ENCODE measurements around the gene SCO2. TPM values are rescaled to one million over a fixed set of nuclear protein-coding genes. Genes with fewer than 3 reads are reported as not detected.

SCO2 gene
- total RNA-seq, 1 donor from 2014 or later, result 1.8 TPM

DNA sequence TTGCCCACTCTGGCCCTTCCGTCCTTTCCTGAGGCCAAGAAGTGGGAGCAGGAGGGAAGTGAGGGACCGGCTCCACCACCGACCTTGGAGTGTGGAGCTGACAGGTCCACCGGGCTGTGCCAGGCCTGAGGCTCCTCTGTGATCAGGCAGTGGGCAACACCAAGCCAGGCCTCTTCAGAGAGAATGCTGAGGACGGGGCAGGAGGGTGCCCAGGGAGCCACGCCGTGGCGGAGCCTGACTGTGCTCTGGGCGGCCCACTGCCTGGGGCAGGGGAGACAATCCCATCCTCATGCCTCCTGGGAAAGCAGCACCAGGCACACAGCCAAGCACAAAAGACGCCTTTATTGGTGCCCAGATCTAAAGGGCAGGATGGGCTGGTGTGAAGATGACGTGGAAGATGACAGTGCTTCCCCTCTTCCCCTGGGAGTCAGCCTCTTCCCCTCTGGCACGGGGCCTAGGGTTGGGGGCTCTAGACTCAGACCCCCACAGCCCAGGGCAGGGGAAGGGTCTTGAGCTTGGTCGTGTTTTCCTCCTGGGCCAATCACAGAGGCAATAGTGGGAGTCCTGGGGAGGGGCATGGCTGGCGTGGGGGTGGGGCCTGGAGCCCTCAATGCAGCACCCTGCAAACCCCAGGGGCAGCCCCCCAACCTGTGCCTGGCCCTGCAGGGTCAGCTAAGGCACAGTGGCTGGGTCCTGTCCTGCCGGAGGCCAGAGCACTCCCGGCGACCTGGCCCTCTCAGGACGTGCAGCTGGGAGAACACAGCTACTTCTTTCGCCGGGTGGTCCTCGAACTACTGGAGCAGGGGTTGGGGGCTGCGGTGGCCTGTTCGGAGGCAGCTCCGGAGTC lies 22.5 kb downstream of the SCO2 start:
- DNase-seq (ENCODE audit: low read depth, low spot score), result no peak

DNA sequence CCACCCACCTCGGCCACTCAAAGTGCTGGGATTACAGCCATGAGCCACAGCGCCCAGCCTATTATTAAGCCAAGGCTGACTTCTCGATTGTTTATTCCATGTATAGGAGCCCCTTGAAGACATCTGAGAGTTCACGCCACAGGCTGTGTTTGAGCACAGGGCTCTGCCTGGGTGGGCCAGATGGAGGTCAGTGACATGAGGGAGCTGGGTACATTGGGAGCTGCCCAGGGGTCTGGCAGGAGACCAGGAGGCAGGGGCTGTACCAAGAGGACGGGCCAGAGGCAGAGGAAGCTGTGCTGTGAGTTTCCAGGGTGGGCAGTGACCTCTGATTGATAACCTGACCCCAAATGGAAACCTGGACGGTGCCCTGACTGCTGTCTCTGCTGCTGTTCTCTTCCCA lies 23.3 kb downstream of the SCO2 start:
- no peak for DNase-seq (ENCODE audit: low read depth, low spot score)

DNA sequence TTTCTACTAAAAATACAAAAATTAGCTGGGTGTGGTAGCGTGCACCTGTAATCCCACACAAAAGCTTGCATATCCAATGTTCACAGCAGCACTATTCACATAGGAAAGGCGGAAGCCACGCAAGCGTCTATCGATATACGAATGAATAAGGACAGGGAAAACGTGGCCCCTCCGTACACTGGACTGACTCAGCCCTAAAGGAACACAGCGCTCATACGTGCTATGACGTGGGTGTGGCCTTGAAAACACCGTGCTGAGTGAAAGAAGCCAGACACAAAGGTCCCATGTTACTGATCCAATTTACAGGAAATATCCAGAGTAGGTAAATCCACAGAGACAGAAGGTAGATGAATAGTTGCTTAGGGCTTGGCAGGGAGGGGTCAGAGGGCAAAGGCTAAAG lies 24.9 kb downstream of the SCO2 start:
- DNase-seq (ENCODE audit: low read depth, low spot score), result no peak

DNA sequence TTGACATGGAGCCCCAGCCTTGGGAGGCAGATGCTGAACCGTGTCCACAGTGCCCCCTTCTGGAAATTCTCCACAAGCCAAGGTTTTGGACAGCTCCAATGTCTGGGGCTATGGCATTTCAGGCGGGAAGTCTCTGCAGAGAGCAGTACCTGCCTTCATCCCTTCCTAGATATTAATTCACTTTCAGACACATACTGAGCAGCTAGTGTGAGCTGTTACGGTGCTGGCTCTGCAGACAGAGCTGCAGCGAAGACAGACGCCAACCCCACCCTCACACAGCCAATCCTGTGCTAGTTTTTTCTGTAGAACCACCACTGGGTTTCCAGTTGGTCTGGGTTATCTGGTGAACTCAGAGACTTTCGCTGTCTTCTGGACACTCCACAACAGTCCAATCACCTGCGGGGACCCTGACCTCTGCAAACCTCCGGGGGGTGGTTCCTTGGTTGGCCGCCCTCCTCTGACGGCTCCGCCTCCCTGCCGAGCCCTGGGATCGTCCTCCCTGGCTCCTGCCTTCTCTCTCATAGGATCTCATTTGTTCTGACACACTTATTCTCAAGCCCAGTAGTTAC lies 27.0 kb downstream of the SCO2 start:
- DNase-seq (ENCODE audit: low read depth, low spot score), result no peak

DNA sequence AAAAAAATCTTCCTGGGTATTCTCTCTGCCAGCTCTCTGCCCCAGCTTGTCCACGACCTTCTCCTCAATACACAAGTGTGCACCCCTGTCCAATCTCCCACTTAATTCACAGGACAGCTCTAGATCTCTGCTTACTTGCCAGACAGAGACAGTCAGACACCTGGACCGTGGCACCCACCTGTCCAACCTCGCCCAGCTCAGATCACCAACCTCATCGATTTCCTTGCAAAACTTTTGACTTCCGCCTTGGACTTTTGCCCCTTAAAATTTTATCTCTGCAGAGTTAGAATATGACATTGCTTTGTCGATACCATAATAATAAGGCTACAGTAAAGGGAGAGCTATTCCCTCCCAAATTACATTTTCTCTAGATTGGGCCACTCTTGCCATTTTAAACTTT lies 28.3 kb downstream of the SCO2 start:
- no peak for DNase-seq (ENCODE audit: low read depth, low spot score)

DNA sequence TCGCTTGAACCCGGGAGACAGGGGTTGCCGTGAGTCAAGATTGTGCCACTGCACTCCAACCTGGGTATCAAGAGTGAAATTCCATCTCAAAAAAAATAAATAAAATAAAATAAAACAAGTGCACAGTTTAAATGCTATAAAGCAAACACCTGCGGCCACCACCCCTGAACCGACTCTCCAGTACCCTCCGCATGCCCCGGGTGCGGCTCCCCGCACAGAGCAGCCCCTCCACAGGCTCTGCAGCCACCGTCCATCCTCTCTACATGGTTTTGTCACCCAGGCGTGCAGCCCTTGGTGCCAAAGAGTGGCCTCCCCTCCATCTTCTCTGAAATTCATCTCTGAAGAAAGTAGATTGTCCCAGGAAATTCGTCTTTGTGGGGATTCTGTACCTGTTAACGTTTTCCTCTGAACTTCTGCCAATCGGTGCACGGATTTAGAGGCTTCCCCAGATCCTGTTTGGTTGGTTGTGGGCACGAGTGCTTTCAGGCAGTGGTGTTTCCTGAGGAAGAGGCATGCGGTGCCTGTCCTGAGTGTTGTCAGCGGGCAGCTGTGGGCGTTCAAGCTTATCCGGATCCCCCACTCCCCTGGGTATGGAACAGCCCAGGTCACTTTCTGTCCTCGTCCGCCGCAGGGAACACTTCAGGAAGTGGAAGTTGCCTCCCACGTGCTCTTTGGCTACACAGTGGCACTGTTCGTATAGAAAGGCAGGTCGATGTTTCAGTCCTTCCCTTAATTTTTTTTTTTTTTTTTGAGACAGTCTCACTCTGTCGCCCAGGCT lies 34.7 kb downstream of the SCO2 start:
- no peak for DNase-seq (ENCODE audit: low read depth, low spot score)

DNA sequence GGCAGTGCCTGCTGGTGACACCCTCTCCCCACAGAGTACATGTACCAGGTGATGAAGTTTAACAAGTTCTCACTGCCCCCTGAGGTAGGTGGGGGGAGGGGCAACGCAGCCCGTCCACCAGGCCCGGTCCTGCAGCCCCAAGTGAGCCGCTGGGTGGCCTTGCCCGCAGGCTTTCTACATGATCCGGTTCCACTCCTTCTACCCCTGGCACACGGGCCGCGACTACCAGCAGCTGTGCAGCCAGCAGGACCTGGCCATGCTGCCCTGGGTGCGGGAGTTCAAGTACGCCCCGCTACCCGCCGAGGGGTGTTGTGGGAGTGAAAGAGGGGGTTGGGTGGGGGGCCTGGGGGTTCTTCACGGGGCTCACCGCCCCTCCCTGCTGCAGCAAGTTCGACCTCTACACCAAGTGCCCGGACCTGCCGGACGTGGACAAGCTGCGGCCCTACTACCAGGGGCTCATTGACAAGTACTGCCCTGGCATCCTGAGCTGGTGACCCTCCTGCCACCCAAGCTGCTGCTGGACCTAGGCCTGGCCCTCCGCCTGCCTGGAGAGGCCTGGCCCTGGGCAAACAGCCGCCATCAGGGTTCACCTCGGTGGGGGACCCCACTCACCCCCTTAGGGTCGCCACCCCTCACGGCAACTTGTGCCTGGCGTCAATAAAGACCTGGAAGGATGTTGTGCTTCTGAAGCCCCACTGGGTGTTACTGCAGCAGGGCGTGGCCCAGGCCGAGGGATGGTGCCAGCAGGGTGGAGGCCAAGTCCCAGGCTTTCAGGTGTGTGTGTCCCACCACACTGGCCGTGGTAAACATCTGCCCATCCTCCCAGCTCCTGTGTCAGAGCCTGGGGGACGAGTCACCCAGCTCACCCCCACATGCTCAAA lies 35.8 kb downstream of the SCO2 start:
- no peak for DNase-seq (ENCODE audit: low read depth, low spot score)

DNA sequence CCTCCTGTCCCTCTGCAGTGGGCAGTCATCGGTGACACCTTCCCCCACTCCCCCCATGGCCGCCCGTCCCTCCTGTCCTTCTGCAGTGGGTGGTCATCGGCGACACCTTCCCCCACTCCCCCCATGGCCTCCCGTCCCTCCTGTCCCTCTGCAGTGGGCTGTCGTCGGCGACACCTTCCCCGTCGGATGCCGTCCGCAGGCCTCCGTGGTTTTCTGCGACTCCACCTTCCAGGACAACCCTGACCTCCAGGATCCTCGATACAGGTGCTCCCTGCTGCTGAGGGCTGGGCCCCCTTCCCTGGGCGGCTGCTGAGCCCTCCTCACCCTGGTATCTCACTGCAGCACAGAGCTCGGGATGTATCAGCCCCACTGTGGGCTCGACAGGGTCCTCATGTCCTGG lies 36.5 kb downstream of the SCO2 start:
- no peak for DNase-seq (ENCODE audit: low read depth, low spot score)

DNA sequence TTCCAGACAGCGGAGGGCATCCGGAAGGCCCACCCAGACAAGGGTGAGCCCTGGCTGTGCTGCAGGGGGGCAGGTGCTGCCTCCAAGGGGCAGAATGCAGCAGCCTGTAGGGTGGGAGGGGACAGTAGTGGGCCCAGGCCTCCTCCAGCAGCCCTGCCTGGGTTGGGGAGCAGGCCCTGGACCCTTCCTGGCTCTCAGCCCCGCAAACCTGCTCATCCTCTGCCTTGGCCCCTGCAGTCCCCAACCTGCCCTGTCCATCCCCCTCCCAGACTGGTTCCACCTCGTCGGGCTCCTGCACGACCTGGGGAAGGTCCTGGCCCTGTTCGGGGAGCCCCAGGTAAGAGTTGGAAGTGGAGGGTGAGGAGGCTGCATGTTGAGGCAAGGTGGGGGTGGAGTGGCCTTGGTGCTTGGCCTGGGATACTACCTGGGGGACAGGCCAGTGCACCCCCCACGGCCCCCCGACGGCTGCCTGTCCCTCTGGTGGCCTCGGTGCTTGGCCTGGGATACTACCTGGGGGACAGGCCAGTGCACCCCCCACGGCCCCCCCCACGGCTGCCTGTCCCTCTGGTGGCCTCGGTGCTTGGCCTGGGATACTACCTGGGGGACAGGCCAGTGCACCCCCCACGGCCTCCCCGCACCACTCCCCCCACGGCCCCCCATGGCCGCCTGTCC lies 37.3 kb downstream of the SCO2 start:
- no peak for DNase-seq (ENCODE audit: low read depth, low spot score)

DNA sequence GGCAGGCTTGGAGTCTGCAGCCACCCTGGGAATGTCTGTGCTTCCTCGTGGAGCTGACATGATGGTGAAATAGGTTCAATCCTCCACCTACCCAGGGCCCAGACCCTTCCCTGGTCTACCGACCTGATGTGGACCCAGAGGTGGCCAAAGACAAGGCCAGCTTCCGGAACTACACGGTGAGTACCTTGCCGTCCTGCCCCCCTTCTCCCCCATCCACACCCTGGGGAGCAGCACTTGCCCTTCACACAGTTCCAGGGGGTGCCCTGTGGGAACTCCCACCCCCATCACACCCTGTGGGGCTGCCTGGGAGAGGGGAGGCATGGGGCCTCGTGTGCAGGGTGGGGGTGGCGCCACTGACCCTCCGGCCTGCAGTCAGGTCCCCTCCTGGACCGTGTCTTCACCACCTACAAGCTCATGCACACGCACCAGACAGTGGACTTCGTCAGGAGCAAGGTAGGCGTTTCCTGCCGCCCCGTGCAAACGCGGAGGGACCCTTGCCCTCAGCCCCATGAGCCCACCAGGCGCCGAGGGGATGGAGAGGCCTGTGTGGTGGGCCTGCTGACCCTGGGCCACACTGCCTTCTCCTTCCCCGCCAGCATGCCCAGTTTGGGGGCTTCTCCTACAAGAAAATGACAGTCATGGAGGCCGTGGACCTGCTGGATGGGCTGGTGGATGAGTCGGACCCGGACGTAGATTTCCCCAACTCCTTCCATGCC lies 38.0 kb downstream of the SCO2 start:
- DNase-seq (ENCODE audit: low read depth, low spot score), result no peak

DNA sequence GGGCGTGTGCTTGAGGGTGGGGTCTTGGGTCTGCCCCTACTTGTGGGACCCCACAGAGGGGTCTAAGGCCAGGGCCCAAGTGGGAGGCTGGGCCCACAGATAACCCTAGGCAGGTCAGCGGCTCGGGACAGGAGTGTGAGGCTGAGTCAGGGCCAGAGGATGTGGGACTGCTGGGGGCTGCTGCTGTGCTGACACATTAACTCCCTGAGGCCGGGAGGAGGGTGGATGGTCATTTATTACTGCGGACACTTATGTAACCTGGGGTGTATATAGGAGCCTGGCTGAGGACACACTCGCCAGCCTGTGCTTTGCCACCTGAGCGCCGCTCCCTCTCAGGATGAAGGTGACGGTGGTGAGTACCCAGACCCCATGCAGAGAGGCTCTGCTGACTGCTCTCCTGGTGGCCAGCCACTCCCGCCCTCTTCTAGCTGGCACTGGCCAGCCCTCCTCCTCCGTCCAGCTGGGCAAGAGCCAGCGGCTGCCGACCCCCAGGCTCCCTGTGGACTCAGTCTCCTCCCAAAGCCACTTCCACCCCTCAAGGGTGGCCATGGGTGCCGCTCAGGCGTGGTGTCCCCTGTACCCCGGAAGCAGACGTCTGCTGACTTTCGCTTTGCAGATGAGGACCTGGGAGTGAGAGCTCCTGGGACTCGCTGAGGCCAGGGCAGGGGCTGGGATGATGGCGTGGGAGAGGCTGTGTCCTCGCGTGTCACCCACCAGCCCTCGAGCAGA lies 38.7 kb downstream of the SCO2 start, which contains the start of gene MIOX:
MIOX (plus strand) TSS at position 299 of the 729 bp plus-strand sequence; CDS start at position 338, 39 bp downstream.
- DNase-seq (ENCODE audit: low read depth, low spot score), result no peak

DNA sequence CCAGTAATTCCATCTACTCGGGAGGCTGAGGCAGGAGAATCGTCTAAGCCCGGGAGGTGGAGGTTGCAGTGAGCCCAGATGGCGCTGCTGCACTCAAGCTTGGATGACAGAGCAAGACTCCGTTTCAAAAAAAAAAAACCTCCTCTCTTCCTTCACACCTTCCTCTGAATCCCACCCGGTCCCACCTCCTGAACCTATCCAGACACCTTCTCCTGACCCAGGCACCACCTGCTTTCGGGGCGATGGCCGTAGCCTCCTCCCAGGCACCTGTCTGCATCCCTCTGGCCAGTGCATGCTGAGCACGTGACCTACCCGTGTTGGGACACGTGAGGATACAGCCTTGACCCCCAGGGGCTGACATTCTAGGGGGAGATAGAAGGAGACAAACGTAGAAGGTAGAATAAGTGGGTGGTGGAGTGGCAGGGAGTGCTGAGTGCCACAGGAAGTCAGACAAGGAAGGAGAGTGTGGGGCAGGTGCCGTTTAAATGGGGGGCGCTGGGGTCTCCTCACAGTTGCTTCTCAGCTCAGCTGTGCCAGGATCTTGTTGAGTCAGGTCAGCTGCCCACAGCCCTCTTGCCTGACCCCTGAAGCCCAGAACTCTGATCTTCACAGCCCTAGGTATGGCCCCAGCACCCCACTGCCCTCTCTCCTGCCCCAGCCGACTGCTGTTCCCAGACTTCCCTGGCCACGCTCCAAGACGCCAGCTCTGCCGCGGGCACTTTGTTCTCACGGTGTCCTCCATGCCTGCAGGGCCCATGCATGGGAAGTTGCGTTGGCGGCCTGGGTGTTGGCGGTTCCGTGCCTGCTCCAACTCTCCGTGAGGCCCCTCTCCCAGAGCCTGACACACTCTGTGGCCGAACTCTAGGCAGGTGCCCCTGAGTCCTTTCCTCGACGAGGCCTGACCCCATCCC lies 39.9 kb downstream of the SCO2 start:
- no peak for DNase-seq (ENCODE audit: low read depth, low spot score)

DNA sequence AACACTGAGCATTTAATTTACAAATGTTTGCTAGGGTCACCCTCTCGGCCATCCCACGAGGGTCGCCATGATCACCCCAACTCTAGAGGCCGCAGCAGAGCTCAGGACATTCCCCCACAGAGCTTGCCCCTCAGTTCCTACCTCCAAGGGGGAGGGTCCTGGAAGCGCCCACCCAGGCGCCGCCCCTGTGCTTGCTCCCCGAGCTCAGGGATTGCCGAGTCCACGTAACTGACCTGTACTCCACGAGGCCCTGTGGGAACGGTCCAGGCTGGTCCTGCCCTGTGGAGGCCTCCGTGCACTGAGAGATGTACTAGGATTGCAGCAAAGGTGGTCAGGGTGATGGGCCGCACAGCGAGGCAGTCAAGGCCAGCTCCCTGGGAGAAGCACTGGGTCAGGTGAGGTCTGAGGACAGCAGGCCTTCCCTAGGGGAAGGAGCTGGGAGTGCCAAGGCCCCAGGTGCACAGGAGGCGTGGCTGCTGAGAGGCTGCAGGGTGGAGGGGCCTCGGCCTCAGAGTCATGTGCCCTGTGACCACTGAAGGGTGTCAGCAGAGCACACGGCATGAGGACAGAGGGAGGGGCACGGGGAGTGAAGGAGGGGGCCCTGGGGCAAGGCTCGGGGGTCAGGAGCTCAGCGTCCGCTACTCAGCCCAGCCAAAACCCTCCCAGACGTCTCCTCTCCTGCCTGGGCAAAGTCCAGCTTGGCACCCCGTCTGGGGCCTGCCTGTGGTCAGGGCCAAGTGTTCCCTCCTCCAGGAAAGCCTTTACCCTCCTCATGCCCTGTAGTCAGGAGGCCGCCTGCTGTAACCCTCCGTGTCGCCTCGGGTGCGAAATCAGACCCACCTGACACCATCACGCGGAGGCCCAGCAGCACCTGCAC lies 41.2 kb downstream of the SCO2 start:
- no peak for DNase-seq (ENCODE audit: low read depth, low spot score)

DNA sequence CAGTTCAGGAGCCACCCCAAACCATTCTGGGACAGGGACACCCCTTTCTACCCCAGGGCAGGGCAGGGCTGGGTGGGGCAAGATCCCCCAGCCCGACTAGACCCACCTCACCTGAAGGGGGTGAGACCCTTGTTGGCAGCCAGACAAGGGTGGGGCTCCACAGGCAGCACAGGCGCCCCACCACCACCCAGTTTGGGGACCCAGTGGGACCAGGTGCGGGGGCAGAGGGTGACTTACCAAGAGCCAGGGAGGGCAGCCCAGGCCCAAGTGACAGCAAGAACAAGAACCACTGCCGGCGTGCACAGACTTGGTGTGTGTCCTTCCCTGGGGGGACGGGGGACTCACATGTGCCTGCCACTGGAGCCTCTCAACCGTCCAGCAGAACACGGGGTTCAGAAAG lies 41.8 kb downstream of the SCO2 start:
- DNase-seq (ENCODE audit: low read depth, low spot score), result no peak

DNA sequence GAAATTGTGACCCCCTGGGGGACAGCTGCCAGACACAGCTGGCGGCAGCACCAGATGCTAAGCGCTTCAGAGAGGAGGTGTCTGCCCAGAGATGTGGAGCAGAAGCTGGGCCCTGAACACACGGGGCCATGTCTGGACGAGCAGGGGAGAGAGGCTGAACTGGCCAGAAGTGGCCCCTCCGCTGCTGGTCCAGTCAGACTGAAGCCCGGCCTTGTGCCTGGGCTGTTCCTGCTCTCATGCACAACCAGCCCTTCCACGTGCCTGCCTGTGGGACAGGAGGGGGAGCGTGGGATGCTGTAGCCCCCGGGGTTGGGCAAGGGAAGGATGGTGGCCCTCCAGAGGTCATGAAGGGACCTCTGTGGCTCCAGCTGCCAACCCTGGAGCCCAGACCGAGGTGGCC lies 42.3 kb downstream of the SCO2 start:
- DNase-seq (ENCODE audit: low read depth, low spot score), result no peak

DNA sequence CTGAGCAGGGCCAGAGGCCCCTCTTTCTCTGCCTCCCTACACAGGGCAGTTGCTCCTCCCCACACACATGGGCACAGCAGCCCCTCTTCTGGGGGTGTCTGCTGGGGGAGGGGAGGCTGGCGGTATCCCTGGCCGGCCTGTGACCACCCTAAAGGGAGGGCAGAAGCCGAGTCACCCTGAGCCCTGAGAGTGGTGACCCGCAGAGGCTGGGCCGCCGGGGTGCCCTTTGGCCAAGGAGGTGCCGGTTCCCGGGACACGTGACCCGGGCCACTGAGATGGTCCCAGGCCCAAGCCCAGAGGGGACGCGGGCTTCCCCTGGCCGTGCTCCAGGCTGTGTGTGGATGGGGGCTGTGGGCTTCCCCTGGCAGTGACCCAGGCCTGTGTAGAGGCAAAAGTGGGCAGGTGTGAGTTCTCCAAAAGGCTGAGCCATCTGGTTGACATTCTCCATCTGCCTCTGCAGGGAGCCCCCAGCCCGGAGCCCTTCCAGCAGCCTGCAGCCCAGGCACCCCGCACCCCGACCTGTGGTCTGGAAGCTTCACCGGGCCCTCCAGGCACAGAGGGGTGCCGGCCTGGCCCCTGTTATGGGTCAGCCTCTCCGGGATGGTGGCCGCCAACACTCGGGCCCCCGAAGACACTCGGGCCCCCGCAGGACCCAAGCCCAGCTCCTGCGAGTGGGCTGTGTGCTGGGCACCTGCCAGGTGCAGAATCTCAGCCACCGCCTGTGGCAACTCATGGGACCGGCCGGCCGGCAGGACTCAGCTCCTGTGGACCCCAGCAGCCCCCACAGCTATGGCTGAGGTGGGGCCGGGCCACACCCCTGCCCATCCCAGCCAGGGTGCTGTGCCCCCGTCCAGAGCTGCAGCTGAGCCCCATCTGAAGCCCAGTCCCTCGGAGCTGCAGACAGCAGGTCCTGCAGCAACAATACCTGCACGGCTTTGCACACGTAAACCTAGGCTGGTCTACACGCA lies 43.0 kb downstream of the SCO2 start:
- no peak for DNase-seq (ENCODE audit: low read depth, low spot score)
